ENCODE data around the gene MAX. TPM values are rescaled to one million over a fixed set of nuclear protein-coding genes. Genes with fewer than 3 reads are reported as not detected.
A peak's percentile ranks its signal among the peaks of the same experiment; 100 is the strongest.

Gene MAX
- total RNA-seq, 2 experiments from 2014 or later: 159 to 171 TPM

GRCh38 chr14:65052832-65053231 is 49.5 kb downstream of the MAX start:
- CTCF ChIA-PET: no interaction called here
- H3K4me1 Mint-ChIP-seq (ENCODE audit: low read depth): peaks cover 3% of the 10 kb centered on the region

GRCh38 chr14:65045709-65046108 is 56.6 kb downstream of the MAX start:
- POLR2A ChIA-PET: no interaction called here
- Mint-ChIP-seq H3K36me3 (ENCODE audit: low read depth) (peaks cover 62% of the 10 kb centered on the region), H3K27ac (no peak overlapping the region)

More at GRCh38 chr14:65052832-65053231, 49.5 kb downstream of the MAX start:
- ATAC-seq (ENCODE audit: poor library complexity) (no peak), DNase-seq (no peak)
- no peaks in the 10 kb centered on the region for H3K27me3 ChIP-seq (ENCODE audit: control insufficient read depth in 1 of 2, insufficient read depth in 2 of 2, low read length in 2 of 2)
- no peak overlapping the region for H3K4me3 ChIP-seq (ENCODE audit: low read length)
- peaks cover 3% of the 10 kb centered on the region for H3K4me1 ChIP-seq (ENCODE audit: insufficient read depth, low read length)
- peaks cover 19% of the 10 kb centered on the region for H3K36me3 ChIP-seq (ENCODE audit: insufficient read depth, low read length)
- H3K36me3 Mint-ChIP-seq (ENCODE audit: low read depth): peaks cover 39% of the 10 kb centered on the region
- POLR2A ChIA-PET: no interaction called here
- H3K27me3 Mint-ChIP-seq: no peaks in the 10 kb centered on the region
- H3K4me3 Mint-ChIP-seq: no peak overlapping the region
- no peaks in the 10 kb centered on the region for H3K9me3 Mint-ChIP-seq
- no peaks in the 10 kb centered on the region for H3K9me3 ChIP-seq (ENCODE audit: control insufficient read depth in 1 of 2, insufficient read depth in 1 of 2, low read length in 2 of 2)
- intact Hi-C loops (cut with DNase I, micrococcal nuclease): no loop called here
- H3K27ac ChIP-seq (ENCODE audit: low read depth in 1 of 2, low read length in 2 of 2): no peak overlapping the region
- no peak for TF ChIP-seq CTCF (IDR thresholded peaks at IDR 0.05)
- H3K27ac Mint-ChIP-seq: peak overlapping the region; percentile 55

GRCh38 chr14:65045006-65045405 is 57.3 kb downstream of the MAX start:
- Histone ChIP-seq H3K4me1 (ENCODE audit: insufficient read depth, low read length) (peaks cover 3% of the 10 kb centered on the region), H3K27me3 (ENCODE audit: control insufficient read depth in 1 of 2, insufficient read depth in 2 of 2, low read length in 2 of 2) (no peaks in the 10 kb centered on the region), H3K36me3 (ENCODE audit: insufficient read depth, low read length) (peaks cover 34% of the 10 kb centered on the region), H3K4me3 (ENCODE audit: low read length) (no peak overlapping the region), H3K9me3 (ENCODE audit: control insufficient read depth in 1 of 2, insufficient read depth in 1 of 2, low read length in 2 of 2) (no peaks in the 10 kb centered on the region), H3K27ac (ENCODE audit: low read depth in 1 of 2, low read length in 2 of 2) (no peak overlapping the region)
- peaks cover 9% of the 10 kb centered on the region for H3K4me1 Mint-ChIP-seq (ENCODE audit: low read depth)
- ChIA-PET CTCF (no interaction called here), POLR2A (no interaction called here)
- peaks cover 62% of the 10 kb centered on the region for H3K36me3 Mint-ChIP-seq (ENCODE audit: low read depth)
- H3K9me3 Mint-ChIP-seq: no peaks in the 10 kb centered on the region
- H3K27ac Mint-ChIP-seq: no peak overlapping the region
- no peak for TF ChIP-seq CTCF (IDR thresholded peaks at IDR 0.05)
- H3K4me3 Mint-ChIP-seq: no peak overlapping the region
- no peak for ATAC-seq (ENCODE audit: poor library complexity)
- no peaks in the 10 kb centered on the region for H3K27me3 Mint-ChIP-seq
- no peak for DNase-seq
- intact Hi-C loops (cut with DNase I, micrococcal nuclease): no loop called here

More at GRCh38 chr14:65045709-65046108, 56.6 kb downstream of the MAX start:
- Histone ChIP-seq H3K27ac (ENCODE audit: low read depth in 1 of 2, low read length in 2 of 2) (no peak overlapping the region), H3K9me3 (ENCODE audit: control insufficient read depth in 1 of 2, insufficient read depth in 1 of 2, low read length in 2 of 2) (no peaks in the 10 kb centered on the region), H3K4me3 (ENCODE audit: low read length) (no peak overlapping the region), H3K4me1 (ENCODE audit: insufficient read depth, low read length) (peaks cover 3% of the 10 kb centered on the region), H3K36me3 (ENCODE audit: insufficient read depth, low read length) (peaks cover 34% of the 10 kb centered on the region), H3K27me3 (ENCODE audit: control insufficient read depth in 1 of 2, insufficient read depth in 2 of 2, low read length in 2 of 2) (no peaks in the 10 kb centered on the region)
- DNase-seq (no peak), ATAC-seq (ENCODE audit: poor library complexity) (no peak)
- intact Hi-C loops (cut with DNase I, micrococcal nuclease): no loop called here
- no peak for TF ChIP-seq CTCF (IDR thresholded peaks at IDR 0.05)
- Mint-ChIP-seq H3K9me3 (no peaks in the 10 kb centered on the region), H3K4me1 (ENCODE audit: low read depth) (peaks cover 9% of the 10 kb centered on the region), H3K4me3 (no peak overlapping the region), H3K27me3 (no peaks in the 10 kb centered on the region)
- CTCF ChIA-PET: interaction anchor here (0.6 kb wide), 1 partner anchor 334 kb away, joined by 3 read pairs; no protein-coding TSS in a partner anchor

Measured in CD4-positive, alpha-beta T cell (primary cell).